ENCODE data around the gene CRISP3.

The CRISP3 gene

GRCh38 chr6:49692534-49692933 lies 51.7 kb downstream of the CRISP3 start:
- no peak overlapping the region for H3K27ac ChIP-seq
- TF ChIP-seq ZFX (IDR thresholded peaks at IDR 0.05) (no peak), CTCF (conservative IDR thresholded peaks at IDR 0.05) (no peak)
